GM23338 (cell line): ENCODE measurements around the gene PRR33. TPM values are rescaled to one million over a fixed set of nuclear protein-coding genes. Genes with fewer than 3 reads are reported as not detected.

Experiments
- ATAC-seq: fragments of 200-7000 bp; cut with Tn5 transposase; 3 replicates; pipeline ENCODE4 v1.9.1; 2020
- DNase-seq: peaks from one replicate; pipeline ENCODE4 v3.0.0-alpha.2; 2015; ENCODE audit warnings: low spot score
- H2AFZ ChIP-seq: fragments of 200-600 bp; sonication (generic); 2 replicates; pipeline ENCODE4 v1.8.0; 2016; ENCODE audit warnings: antibody characterized with exemption, mild to moderate bottlenecking, moderate library complexity
- H3F3A ChIP-seq: fragments of 200-600 bp; sonication (generic); replicated peaks from 2 replicates; pipeline ENCODE4 v1.8.0; 2017; ENCODE audit warnings: antibody characterized with exemption, mixed run types, low read depth
- H3K27ac ChIP-seq: fragments of 200-600 bp; sonication (generic); 2 replicates; pipeline ENCODE4 v1.6.1; 2016; ENCODE audit warnings: low read depth
- H3K27me3 ChIP-seq: fragments of 200-600 bp; sonication (generic); 2 replicates; pipeline ENCODE4 v1.8.0; 2016; ENCODE audit warnings: mild to moderate bottlenecking, mixed run types, moderate library complexity; ENCODE audit not compliant: insufficient read depth
- H3K36me3 ChIP-seq: fragments of 200-600 bp; sonication (generic); 2 replicates; pipeline ENCODE4 v1.8.0; 2016; ENCODE audit warnings: mild to moderate bottlenecking; ENCODE audit not compliant: insufficient read depth
- H3K4me1 ChIP-seq: fragments of 200-600 bp; sonication (generic); 2 replicates; pipeline ENCODE4 v1.8.0; 2016; ENCODE audit warnings: mild to moderate bottlenecking, moderate library complexity; ENCODE audit not compliant: insufficient read depth
- H3K4me2 ChIP-seq: fragments of 200-600 bp; sonication (generic); 2 replicates; pipeline ENCODE4 v1.7.1; 2017; ENCODE audit warnings: mixed run types
- H3K4me3 ChIP-seq: fragments of 200-600 bp; sonication (generic); 2 replicates; pipeline ENCODE4 v1.6.1; 2016; ENCODE audit warnings: mixed run types
- H3K79me2 ChIP-seq: fragments of 200-600 bp; sonication (generic); replicated peaks from 2 replicates; pipeline ENCODE4 v1.8.0; 2017; ENCODE audit warnings: mild to moderate bottlenecking; ENCODE audit not compliant: insufficient read depth
- H3K9me2 ChIP-seq: fragments of 200-600 bp; sonication (generic); 2 replicates; pipeline ENCODE4 v1.8.0; 2017; ENCODE audit not compliant: insufficient read depth
- H4K20me1 ChIP-seq: fragments of 200-600 bp; sonication (generic); replicated peaks from 2 replicates; pipeline ENCODE4 v1.8.0; 2017; ENCODE audit warnings: mild to moderate bottlenecking; ENCODE audit not compliant: insufficient read depth
- H3K27ac Mint-ChIP-seq: 2 replicates; pipeline ENCODE4 v1.8.0; 2020; ENCODE audit warnings: inconsistent platforms, mild to moderate bottlenecking, moderate library complexity, mixed read lengths
- H3K27me3 Mint-ChIP-seq: 3 replicates; pipeline ENCODE4 v1.8.0; 2022; ENCODE audit warnings: low read depth, mild to moderate bottlenecking, moderate library complexity, mixed read lengths, inconsistent platforms; ENCODE audit not compliant: insufficient read depth, poor library complexity
- H3K36me3 Mint-ChIP-seq: 3 replicates; pipeline ENCODE4 v1.8.0; 2021; ENCODE audit warnings: low read depth, mild to moderate bottlenecking, inconsistent platforms, moderate library complexity, mixed read lengths
- H3K4me1 Mint-ChIP-seq: 3 replicates; pipeline ENCODE4 v1.8.0; 2020; ENCODE audit warnings: mild to moderate bottlenecking, inconsistent platforms, mixed read lengths
- H3K4me3 Mint-ChIP-seq: 3 replicates; pipeline ENCODE4 v1.8.0; 2021; ENCODE audit warnings: moderate library complexity, mild to moderate bottlenecking, inconsistent platforms, mixed read lengths
- H3K9me3 Mint-ChIP-seq: 3 replicates; pipeline ENCODE4 v1.8.0; 2020; ENCODE audit warnings: moderate library complexity, mild to moderate bottlenecking, inconsistent platforms, mixed read lengths
- CTCF ChIP-seq, 2 experiments: fragments of 200-600 bp in 1 of 2; sonication (generic) in 1 of 2; conservative IDR thresholded peaks; 2 replicates each; pipeline versions ENCODE4 v1.5.1 to v1.6.1; 2016 to 2017; ENCODE audit warnings: antibody characterized with exemption in 2 of 2, low read depth in 2 of 2, mild to moderate bottlenecking in 2 of 2, moderate library complexity in 1 of 2
- EZH2phosphoT487 ChIP-seq: fragments of 200-600 bp; sonication (generic); IDR thresholded peaks from one replicate; pipeline ENCODE4 v1.8.1; 2018; ENCODE audit warnings: antibody characterized with exemption; ENCODE audit not compliant: unreplicated experiment
- JUNB ChIP-seq: IDR thresholded peaks from one replicate; pipeline ENCODE4 v1.6.1; 2016; ENCODE audit warnings: antibody characterized with exemption; ENCODE audit not compliant: unreplicated experiment
- NANOG ChIP-seq: IDR thresholded peaks from 2 replicates; pipeline ENCODE4 v1.6.1; 2016; ENCODE audit warnings: antibody characterized with exemption, borderline replicate concordance
- REST ChIP-seq: IDR thresholded peaks from one replicate; pipeline ENCODE4 v1.6.1; 2018; ENCODE audit warnings: antibody characterized with exemption; ENCODE audit not compliant: unreplicated experiment
- ZNF331 ChIP-seq: fragments of 250-450 bp; sonication (Bioruptor Pico); IDR thresholded peaks from 2 replicates; pipeline ENCODE4 v1.5.0; 2020; ENCODE audit warnings: low read depth, mild to moderate bottlenecking, moderate library complexity
- ZNF462 ChIP-seq: fragments of 250-450 bp; sonication (Bioruptor Pico); IDR thresholded peaks from 2 replicates; pipeline ENCODE4 v1.5.0; 2020; ENCODE audit warnings: mild to moderate bottlenecking, moderate library complexity
- polyA plus RNA-seq: library from polyadenylated mRNA; unstranded; fragments of >200 nt; fragmentation: Nextera tagmentation; extraction: Ambion mirVana; gene quantifications from 2 replicates; pipeline ENCODE4 v1.2.1, GENCODE V29; 2016
- total RNA-seq: library from RNA; depleted of rRNA; stranded (reverse); fragments of >200 nt; shearing (Covaris generic); gene quantifications from 2 replicates; pipeline ENCODE4 v1.2.3, GENCODE V29; 2014

Gene PRR33
- total and polyA plus RNA-seq, 2 experiments from 2014 or later: not detected

GRCh38 chr11:1913271-1914060 lies 21.8 kb upstream of the PRR33 start:
- no peak for TF ChIP-seq NANOG
- H3K36me3 ChIP-seq: no peaks in the 10 kb centered on the region
- peaks cover 6% of the 10 kb centered on the region; the same call in 2 of the 3 replicates for H3K9me3 Mint-ChIP-seq
- H3K4me1 Mint-ChIP-seq: peaks cover 4% of the 10 kb centered on the region
- DNase-seq: no peak
- H3K4me3 Mint-ChIP-seq: no peak overlapping the region
- no peak overlapping the region for H3K27ac Mint-ChIP-seq
- H2AFZ ChIP-seq: no peak overlapping the region
- no peak overlapping the region for H3K4me2 ChIP-seq
- H3K36me3 Mint-ChIP-seq: no peaks in the 10 kb centered on the region; the same call in 2 of the 3 replicates
- no peak for ATAC-seq
- peaks cover 5% of the 10 kb centered on the region for H3K27me3 Mint-ChIP-seq
- H3K27ac ChIP-seq: no peak overlapping the region
- H3K9me2 ChIP-seq: no peaks in the 10 kb centered on the region
- no peaks in the 10 kb centered on the region for H3K27me3 ChIP-seq
- H3K4me3 ChIP-seq: no peak overlapping the region
- H3F3A ChIP-seq: no peaks in the 10 kb centered on the region
- peaks cover 6% of the 10 kb centered on the region; the same call in 1 of the 2 replicates for H3K4me1 ChIP-seq
- H3K79me2 ChIP-seq: no peaks in the 10 kb centered on the region
- H4K20me1 ChIP-seq: no peaks in the 10 kb centered on the region

GRCh38 chr11:1912289-1912878 lies 20.7 kb upstream of the PRR33 start:
- Histone ChIP-seq H2AFZ (no peak overlapping the region), H3K4me3 (no peak overlapping the region), H3K4me1 (peaks cover 15% of the 10 kb centered on the region; the same call in 1 of the 2 replicates), H4K20me1 (no peaks in the 10 kb centered on the region), H3K79me2 (no peaks in the 10 kb centered on the region), H3K27ac (no peak overlapping the region), H3F3A (no peaks in the 10 kb centered on the region), H3K27me3 (no peaks in the 10 kb centered on the region), H3K36me3 (no peaks in the 10 kb centered on the region), H3K4me2 (no peak overlapping the region), H3K9me2 (no peaks in the 10 kb centered on the region)
- H3K36me3 Mint-ChIP-seq: no peaks in the 10 kb centered on the region; the same call in 2 of the 3 replicates
- H3K27ac Mint-ChIP-seq: no peak overlapping the region
- peaks cover 11% of the 10 kb centered on the region for H3K4me1 Mint-ChIP-seq
- H3K4me3 Mint-ChIP-seq: no peak overlapping the region
- TF ChIP-seq CTCF (conservative IDR thresholded peaks at IDR 0.05; ENCODE audit: low read depth in 2 of 2): no peak
- TF ChIP-seq ZNF462 (CRISPR knock-in tag): no peak
- no peak for TF ChIP-seq NANOG
- no peak for TF ChIP-seq EZH2phosphoT487
- TF ChIP-seq JUNB: no peak
- TF ChIP-seq REST: no peak
- TF ChIP-seq ZNF331 (CRISPR knock-in tag): no peak
- H3K27me3 Mint-ChIP-seq: peaks cover 5% of the 10 kb centered on the region
- H3K9me3 Mint-ChIP-seq: peaks cover 6% of the 10 kb centered on the region; the same call in 2 of the 3 replicates
- ATAC-seq (no peak), DNase-seq (no peak)
